GM18508 (cell line): ENCODE results near the gene SPON1.
"Not testable (repeated sequence)": the region's sequence is repeated elsewhere in the genome, so short reads cannot be mapped to it uniquely, and the experiment has no call there.

Source experiments
- ATAC-seq: cut with Tn5 transposase; IDR thresholded peaks from one replicate; pipeline ENCODE4 v1.9.1; 2021; ENCODE audit warnings: moderate number of reproducible peaks; ENCODE audit not compliant: insufficient read depth, unreplicated experiment

Gene SPON1

DNA sequence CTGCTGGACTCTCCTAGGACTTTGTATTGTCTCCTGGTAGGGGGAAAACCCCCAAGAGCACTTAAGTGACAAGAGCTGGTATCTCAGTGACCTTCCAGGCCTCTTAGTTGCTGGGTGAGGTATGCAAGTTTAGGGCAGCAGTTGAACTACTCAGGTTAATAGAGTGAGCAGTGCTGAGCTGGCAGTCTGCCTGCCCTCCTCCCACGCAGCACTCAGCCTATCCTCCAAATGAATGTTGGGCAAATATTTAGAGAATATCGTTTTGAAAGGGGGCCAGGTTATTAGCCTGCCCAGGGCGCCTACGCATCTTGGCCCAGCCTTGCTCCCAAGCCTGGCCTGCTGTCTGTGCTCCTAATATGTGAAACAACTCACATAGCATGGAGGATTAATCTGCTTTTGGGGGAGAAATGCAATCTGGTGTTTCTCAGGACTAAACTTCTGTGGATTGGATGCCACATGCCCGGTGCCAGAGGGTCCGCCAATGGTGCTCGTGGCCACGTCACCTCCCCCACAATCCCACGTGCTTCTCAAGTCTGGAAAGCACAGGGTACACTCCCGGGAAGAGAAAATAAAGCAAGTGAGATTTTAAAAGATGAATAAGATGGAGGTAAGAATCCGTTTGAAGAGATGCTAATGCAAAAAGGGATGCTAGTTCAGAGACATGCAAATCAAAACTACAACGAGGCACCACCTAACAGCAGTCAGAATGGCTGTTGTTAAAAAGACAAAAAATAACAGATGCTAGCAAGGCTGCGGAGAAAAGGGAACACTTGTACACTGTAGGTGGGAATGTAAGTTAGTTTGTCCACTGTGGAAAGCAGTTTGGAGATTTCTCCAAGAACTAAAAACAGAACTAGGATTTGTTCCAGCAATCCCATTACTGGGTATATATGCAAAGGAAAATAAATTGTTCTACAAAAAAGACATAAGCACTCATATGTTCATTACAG lies 67.7 kb downstream of the SPON1 start:
- ATAC-seq: no peak

DNA sequence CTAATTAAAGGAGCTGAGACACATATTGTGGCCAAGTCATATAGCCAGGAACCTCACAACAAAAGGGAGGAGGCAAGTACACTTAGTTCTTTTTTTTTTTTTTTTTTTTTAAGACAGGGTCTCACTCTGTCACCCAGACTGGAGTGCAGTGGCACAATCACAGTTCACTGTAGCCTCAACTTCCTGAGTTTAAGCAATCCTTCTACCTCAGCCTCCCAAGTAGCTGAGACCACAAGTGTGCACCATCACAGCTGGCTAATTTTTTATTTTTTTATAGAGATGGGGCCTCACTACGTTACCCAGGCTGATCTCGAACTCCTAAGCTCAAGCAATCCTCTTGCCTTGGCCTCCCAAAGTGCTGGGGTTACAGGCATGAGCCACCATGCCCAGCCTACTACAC lies 73.0 kb downstream of the SPON1 start:
- ATAC-seq: not testable (repeated sequence)

DNA sequence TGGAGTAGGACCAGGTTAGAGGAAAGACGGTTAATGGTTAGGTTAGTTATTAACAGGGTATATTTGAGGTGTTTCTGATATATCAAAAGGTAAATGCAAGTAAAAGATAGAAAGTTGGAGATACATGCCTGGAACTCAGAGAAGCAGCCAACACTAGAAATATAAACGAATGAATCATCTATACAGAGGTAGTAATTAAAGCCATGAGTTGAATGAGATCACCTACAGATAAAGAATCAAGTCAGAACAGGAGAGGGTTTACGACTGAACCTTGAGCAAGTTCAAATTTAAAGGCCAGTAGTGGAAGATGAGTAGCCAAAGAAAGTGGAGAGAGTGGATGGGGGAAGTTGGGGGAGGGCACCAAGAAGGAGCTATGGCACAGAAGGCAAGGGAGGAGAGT lies 73.9 kb downstream of the SPON1 start:
- ATAC-seq: no peak

DNA sequence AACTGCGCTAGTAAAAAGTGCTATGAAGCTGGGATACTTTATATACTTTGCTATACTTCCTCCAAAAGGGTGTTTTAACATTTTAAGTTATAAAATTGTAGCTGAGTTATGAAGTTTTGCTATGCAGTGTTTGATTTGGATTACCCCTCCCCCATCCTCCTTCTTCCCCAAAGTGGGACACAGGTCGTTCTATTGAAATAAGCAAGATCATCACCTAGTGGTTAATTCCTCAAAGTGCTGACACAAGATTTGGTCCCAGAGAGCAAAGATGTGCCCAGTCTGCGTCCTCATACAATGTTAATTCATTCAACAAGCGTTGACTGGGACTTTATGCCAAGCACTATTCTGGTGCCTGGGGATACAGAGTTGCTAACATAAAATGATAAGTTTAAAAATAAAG lies 78.5 kb downstream of the SPON1 start:
- no peak for ATAC-seq

DNA sequence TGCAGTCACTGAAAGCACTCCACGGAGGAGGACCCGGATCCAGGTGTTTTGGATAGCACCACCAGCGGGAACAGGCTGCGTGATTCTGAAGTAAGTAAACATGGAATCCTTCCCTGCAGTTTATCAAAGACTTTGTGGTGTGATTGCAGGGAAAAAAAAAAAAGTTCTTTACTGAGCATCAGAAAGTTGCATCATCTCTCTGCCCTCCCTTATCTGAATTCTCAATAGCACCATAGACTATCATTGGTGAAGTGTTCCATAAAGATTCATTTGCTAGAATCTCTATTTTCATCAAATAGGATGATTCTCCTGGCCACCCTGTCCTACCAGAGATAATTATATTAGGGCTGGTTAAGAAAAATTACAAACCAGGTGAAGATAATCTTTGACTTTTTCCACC lies 79.0 kb downstream of the SPON1 start:
- ATAC-seq: no peak

DNA sequence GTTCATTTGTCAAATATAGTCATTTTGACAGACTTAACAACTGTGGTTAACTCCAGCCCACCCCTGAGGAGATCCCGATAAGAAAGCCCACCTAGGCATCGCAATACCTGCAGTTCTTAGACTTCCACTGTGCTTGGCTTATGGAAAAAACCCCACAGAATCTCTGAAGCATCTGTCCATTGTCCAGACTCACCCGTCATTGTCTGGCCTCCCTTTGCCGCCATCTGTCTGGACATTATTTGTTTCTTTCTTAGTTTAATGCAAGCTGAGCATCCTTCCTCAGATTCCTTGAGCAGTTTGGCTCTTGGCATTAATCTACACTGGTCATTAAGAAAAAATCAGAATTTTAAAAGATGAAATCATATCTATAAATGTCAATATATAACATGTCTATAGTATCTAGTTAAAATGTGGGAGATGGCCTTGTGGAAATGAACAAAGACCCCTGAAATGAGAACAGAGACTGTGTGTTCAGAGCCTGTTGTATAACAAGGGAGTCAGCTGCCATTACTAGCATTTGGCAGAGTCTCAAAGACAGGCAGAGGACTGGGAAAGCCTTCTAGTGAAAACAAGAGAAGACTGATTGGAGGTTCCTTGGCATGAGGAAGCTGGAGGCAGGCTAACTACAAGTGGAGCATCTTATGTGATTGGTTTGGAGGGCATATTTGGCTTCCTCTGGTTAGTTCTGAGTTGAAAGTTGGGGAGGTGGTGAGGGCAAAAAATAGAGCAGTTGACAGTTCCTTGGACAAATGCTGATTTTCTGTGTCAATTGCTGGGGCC lies 80.4 kb downstream of the SPON1 start:
- ATAC-seq: no peak

DNA sequence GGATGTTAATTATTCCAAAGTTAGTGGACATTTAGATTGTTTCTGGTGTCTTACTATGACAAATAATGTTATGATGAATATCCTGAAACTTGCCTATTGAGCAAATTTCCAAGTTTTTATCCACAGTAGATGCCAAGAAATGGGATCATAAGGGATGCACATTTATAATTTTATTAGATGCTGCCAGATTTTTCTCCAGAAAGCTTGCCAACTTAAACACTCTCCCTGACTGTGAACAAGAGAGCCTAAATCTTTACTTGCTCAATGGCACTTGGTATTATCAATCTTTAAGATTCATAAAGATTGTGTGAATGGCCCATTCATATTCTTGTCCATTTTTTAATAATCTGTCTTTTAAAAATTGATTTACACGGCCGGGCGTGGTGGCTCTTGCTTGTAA lies 82.4 kb downstream of the SPON1 start:
- no peak for ATAC-seq

DNA sequence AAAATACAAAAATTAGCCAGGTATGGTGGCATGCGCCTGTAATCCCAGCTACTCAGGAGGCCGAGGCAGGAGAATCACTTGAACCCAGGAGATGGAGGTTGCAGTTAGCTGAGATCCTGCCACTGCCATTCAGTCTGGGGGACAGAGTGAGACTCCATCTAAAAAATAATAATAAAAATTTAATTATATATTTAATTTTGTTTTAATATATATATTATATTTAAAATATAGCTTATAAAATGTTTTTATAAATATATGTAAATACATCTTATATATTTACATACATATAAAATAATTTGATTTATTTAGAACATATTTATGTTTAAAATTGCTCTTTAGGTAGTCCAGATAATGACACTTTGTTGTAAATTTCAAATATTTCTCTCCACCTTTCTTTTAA lies 82.9 kb downstream of the SPON1 start:
- no peak for ATAC-seq

DNA sequence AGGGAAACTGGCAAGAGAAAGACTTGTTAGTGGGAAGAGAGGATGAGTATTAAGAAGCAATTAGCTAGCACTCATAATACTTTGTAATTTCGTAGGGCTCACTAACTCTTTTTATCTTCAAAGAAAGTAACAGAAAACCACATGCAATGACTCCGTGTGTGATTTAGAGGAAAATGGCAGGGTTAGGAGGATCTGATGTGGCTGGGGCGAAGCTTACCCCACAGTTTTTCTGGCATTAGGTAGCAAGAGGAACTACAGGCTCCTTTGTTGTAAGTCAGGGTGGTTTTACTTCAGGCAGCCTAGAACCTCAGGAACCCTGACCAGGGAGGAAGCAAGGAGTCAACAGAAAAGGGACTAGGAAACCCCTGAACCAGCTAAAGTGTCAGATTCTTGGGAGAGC lies 89.7 kb downstream of the SPON1 start:
- ATAC-seq: no peak

DNA sequence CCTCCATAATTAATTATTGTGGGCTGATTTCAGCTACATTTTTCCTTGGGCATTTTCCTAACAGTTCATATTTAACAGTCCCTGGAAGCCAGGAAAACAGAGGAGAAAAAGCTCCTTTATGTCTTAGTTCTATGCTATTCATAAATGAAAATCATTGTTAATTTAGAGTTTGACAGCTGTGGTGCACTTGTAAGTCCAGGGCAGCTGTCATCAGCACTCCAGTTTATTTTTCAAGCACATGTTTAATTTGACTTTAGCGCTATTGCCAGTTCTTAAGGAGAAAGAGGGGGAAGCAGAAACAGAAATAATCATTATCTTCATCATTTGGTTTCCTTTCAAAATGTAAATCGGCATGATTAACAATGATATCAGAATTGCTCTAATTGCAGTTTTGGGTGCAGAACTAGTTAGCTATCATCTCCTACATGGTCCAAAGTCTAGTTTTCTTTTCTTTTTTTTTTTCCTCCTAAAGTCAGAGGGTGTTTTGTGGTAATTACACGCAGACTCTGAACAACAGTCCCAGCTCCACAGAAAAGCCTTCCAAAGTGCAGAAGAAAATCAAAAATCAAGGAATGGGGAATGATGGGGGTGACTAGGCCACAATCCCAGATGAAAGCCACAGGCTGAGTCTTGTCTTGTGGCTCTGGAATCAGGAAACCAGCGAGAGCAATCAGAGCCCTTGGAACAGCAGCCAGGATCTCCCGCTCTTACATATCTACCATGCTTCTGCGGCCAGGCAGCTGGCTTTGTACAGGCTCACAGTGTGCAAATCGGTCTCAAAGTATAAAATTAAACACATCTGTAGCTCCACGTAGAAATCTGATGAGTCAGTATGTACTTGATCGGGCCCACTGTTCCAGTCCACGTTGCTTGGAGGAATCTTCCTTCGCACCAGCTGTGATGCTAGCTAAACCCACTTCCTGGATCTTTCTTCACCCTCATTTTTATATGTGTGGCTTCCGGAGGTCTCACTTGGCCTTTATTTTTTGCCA lies 91.9 kb downstream of the SPON1 start:
- ATAC-seq: no peak

DNA sequence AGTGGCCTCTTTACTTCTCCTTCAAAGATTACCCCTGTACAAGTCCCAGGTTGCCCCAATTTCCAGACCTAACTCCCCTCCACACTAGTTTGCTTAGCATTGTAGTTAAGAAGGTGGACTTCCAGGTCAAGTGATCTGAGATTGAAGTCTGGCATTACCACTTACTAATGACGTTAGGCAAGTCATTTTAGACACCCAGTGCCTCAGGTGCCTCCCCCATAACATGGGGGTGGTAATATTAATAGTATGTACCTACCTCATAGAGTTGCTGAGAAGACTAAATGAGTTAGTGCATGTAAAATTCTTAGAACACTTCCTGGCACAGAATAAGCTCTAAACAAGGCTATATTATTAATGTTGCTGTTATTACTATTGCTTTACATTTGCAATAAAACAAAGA lies 93.4 kb downstream of the SPON1 start:
- ATAC-seq: no peak

DNA sequence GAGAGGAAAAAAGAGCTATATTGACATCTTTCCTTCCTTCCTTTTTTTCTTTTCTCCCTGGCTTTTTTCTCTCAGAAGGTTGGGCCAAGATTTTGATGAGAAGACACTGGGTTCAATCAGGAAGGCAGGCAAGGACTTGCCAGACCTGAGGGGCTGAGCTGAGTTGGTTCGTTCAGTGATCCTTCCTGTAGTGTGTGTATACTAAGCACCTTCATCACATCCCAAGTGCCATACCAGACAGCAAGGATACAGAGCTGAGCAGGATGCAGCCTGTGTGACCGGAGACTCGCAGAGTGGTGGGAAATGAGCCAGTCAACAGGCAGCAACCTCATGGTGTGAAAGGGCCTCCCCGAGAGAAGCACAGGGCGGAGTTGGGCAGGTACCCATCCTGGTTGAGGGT lies 95.5 kb downstream of the SPON1 start:
- ATAC-seq: no peak

DNA sequence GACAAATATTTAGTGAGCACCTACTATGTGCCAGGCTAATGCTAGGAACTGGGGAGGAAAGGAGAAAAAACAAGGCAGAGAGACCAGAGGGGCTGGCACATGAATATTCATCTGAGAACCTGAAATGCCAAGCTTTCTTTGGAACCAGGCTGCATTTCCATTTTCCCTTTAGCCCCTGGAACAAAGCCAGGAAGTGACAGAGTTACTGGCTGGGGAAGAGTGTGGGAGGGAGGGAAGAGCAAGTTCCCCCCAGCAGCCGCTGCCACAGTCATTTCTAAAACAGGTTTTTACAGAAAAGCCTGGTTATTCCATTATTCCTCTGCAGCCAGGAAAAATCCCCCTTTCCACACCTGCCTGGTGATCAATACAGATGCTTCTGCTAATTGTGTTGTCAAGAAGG lies 97.0 kb downstream of the SPON1 start:
- ATAC-seq: no peak

DNA sequence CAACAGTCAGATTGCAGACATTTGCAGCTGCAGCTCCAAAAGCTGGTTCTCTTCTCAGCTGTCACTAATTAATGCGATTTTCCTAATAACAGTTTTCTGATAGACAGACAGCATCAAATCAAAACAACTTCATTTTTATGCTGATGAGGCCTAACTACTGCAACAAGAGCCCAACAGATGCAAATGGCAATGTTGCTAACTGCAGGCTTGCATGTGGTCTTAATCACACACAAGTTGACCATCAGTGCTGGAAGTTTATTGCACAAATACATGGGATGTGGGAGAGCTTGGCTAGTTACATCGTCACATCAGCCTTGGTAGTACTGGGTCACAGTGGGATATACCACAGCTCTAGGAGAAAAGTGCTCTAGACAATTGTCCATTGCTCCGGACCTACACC lies 99.2 kb downstream of the SPON1 start:
- ATAC-seq: no peak

DNA sequence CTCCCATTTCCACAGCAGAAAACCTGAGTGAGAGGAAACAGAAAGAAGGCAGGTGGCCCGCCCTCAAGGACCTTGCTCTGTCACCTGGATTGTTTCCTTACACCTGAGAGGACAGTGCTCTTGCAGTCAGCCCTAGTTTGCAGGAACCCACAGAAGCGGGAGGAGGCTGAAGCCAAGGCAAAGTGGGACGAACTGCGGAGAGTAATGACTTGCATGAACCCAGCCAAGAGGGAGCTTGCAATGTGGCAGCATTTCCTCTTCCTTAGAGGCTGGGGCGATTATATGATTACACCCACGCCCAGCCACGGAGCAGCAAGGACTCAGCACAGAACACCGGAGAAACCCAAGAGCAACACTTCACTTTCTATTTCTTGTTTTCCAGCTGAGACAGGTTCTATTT lies 102.6 kb downstream of the SPON1 start:
- ATAC-seq: no peak

DNA sequence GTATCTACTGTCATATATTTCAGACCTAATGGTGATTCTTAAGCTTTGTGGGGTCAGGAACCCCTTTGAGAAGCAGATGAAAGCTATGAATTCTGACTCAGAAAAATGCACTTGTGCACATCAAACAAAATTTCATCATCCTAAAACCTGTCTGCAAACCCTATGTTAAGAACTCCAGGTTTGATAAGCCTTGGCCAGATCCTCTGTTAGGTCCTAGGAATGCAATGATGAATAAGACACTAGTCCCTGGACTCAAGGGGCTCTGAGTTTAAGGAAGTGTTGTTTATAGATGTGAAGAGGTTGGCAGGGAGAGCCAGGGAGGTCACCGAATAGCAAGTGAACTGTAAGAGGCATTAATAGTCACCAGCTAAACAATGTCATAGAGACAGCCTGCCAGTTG lies 103.2 kb downstream of the SPON1 start:
- no peak for ATAC-seq

DNA sequence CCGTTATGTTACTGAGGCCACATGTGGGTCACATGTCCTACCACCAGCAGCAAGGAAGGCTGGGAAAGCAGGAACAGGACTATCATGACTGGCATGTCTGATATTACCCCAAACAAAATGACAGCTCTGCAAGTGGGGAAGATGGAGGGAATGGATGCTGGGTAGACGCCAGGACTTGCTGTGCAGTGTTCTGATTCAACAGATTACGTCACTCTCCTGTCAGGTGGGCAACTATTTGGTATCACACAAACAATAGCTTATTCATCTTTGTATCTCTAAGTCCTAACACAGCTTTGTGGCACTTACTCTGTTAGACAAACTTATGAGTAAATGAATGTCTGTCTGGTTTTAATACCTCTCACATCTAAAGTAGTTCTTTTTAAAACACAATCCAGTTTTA lies 105.2 kb downstream of the SPON1 start:
- no peak for ATAC-seq

DNA sequence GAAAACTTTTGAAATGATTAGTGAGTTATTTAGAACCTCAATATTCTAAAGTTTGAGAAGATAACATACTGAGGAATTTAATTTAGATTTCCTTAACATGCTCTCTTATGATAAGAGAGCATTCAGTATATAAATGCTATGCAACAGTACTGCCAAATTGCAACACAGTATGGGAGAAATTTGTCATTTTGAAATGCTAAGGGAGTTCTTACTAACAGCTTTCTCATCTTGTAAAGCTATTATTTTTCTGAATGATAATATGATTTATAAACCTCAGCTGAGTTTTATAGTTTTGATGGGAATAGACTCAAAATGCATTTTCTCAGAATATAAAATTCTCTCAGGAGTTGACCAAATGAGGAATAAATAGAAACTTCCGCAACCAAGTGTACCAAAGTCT lies 108.4 kb downstream of the SPON1 start:
- no peak for ATAC-seq

DNA sequence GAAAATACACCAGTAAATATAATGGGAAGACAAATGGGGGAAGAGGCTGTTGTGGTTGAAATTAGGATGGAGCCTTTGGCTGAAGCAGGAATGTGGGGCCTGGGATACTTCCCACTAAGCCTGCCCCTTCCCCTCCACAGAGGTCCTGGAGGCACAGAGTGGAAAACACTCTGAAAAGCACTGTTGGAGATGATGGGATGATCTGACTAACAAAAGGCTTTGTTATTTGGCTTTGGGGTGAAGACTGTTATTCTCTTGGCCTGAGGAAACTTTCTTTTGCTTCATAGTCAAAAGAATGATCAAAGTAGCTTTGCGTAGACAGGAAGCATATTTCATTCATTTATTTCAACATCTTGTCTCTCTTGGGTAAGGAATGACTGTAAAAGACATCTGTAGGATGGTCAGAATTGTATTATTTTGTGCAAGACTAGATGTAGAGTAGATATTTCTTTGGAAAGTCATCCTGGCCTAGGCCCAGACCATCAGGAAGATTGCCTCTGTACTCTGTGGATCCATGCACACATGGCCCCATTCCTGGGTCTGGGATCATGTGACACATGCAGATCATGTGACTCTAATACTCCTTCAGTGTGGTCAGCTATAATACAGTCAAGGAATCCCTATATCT lies 111.4 kb downstream of the SPON1 start:
- ATAC-seq: no peak
